RPMI7951 (cell line): ENCODE measurements around the gene TBC1D5. TPM values are rescaled to one million over a fixed set of nuclear protein-coding genes. Genes with fewer than 3 reads are reported as not detected.

Experiments
- DNase-seq: peaks from one replicate; pipeline ENCODE4 v3.0.0-alpha.2; 2012; ENCODE audit warnings: low read depth
- total RNA-seq: library from RNA; depleted of rRNA; stranded (reverse); fragments of >200 nt; shearing (Covaris generic); gene quantifications from 2 replicates; pipeline ENCODE4 v1.2.3, GENCODE V29; 2014

The TBC1D5 gene
- total RNA-seq, 1 experiment from 2014 or later: 78.2 TPM

GRCh38 chr3:17589888-17590287, 152.5 kb downstream of the TBC1D5 start:
- no peak for DNase-seq

- DNase-seq: no peak
Measured at GRCh38 chr3:17588422-17588821, 154.0 kb downstream of the TBC1D5 start.

DNA sequence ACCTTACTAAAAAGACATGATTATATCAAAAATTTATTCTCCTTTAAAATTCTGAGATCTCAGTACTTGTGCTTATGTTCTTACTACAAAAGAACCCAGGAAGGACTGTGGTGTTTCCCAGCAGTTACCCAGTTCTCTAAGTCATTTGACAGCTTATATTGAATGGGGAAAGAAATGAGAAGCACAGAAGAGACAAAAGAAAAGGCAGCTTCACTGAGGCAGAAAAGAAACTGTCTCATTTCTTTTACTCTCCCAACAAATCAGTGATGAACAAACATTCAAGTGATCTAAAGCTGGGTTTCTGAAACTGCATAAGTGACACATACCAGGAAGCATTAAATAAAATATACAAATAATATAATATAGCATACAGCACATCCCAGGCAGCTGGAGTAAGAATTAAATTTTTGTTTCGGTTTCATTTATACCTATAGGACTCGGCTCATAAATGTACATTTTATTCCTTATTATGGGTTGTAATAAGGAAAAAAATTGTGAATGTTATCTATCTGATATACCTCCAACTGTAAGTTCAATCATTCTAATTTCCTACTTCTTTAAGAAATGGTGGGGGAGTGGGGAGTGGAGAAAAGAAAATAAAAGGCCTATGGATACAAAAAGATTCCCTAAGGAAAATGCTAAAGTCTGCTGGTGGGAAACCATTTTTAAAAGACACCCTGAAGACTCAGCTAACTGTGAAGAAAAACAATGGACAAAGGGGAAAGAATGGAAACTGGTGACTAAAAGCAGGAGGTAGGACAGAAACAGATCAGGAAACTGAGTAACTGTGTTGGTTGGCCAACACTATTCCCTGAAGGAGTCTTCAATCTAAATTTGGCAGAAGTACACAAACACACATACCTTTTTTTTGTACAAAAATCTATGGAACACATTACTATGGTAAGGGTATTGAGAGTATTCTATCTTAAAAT, 156.8 kb downstream of the TBC1D5 start:
- DNase-seq: no peak

DNA sequence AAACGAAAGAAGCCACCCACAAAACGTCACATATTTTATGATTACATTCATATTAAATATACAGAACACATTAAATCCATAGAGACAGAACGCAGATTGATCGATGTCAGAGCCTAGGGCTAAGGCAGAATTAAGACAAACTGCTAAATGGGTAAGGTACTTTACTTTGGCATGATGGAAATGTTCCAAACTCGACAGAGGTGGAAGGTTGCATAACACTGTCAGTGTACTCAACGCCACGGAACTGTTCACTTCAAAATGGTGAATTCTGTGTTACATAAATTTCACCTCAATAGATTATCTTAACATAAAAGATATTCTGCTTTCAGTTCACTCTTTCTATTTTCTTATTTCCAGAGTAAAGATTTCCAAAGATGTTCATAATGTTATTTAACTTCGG, 158.4 kb downstream of the TBC1D5 start:
- no peak for DNase-seq

DNA sequence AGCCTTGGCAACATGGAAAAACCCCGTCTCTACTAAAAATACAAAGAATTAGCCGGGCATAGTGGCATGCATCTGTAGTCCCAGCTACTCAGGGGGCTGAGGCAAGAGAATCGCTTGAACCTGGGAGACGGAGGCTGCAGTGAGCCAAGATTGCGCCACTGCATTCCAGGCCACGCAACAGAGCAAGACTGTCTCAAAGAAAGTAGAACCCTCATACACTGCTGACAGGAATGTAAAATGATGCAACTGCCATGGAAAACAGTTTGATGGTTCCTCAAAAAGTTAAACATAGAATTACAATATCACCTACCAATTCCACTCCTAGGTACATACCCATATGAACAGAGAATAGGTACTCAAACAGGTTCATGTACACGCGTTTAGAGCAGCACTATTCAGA, 158.9 kb downstream of the TBC1D5 start:
- DNase-seq: no peak

DNA sequence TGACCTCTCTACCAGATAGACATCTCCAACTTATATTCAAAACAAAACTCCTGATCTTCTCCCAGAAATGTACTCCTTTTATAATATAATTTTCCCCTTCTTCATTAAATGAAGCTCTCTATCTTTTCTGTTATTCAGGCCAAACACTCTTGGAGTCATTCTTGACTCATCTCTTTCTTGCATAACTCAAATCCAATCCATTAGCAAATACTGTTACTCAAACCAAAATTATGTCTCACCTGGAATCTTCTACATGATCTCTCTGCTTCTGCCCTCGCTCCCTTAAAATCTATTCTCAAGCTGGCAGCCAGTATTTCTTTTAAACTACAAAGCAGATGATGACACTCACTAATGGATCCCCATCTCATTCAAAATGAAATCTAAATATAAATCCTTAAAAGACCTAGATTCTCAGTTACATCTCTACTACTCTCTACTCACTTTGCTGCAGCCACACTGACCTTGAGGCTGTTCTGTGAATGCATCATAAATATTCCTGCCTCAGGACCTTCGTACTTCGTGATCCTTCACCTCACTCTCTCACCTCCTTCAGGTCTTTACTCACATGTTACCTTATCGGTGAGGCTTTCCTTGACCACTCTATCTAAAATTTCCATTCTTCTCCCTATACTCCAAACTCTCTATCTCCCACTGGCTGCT, 160.9 kb downstream of the TBC1D5 start:
- no peak for DNase-seq

DNA sequence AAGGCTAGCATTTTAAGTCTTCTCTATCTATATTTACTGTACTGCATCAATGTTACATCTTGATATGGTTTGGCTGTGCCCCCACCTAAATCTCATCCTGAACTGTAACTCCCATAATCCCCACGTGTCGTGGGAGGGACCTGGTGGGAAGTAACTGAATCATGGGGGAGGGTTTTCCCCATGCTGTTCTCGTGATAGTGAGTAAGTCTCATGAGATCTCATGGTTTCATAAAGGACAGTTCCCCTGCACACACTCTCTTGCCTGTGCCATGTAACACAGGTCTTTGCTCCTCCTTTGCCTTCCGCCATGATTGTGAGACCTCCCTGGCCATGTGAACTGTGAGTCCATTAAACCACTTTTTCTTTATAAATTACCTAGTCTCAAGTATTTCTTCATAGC, 161.5 kb downstream of the TBC1D5 start:
- DNase-seq: no peak

- DNase-seq: no peak
Measured at GRCh38 chr3:17579289-17580031, 163.0 kb downstream of the TBC1D5 start.

GRCh38 chr3:17577796-17578520, 164.5 kb downstream of the TBC1D5 start:
- DNase-seq: no peak

GRCh38 chr3:17573396-17573795, 169.0 kb downstream of the TBC1D5 start:
- no peak for DNase-seq

GRCh38 chr3:17571686-17572085, 170.7 kb downstream of the TBC1D5 start:
- DNase-seq: no peak

DNA sequence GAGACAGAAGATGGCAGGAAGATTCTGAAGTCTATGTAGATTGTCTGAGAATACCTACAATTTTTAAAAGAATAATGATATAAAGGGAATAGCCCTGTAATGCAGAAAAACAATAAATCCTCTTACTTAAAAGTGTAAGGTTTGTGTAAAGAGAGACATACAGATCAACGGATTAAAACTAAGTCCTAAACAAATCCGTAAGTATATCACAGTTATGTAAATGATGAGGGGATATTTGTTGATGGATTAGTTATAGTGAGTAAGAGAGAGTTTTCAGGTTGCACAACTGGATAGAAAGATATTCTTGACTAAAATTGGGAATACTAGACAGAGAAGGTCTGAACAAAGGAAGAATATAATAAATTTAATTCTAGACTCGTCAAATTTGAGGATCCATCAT, 179.6 kb downstream of the TBC1D5 start:
- DNase-seq: no peak

DNA sequence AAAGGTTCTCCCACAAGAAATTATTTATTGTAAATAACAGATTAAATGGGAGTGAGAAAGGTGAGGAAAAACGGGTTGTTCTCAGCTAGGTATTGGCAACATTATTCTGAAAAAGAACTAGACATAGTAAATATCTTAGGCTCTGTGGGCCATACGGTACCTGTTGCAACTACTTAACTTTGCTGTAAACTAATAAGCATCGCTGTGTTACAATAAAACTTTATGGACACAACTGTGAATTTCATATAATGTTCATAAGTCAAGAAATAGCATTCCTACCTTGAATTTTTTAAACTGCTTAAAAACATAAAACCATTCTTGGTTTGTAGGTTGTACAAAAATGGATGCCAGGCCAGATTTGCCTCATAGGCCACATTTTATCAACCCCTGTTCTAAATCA, 183.9 kb downstream of the TBC1D5 start:
- no peak for DNase-seq

DNA sequence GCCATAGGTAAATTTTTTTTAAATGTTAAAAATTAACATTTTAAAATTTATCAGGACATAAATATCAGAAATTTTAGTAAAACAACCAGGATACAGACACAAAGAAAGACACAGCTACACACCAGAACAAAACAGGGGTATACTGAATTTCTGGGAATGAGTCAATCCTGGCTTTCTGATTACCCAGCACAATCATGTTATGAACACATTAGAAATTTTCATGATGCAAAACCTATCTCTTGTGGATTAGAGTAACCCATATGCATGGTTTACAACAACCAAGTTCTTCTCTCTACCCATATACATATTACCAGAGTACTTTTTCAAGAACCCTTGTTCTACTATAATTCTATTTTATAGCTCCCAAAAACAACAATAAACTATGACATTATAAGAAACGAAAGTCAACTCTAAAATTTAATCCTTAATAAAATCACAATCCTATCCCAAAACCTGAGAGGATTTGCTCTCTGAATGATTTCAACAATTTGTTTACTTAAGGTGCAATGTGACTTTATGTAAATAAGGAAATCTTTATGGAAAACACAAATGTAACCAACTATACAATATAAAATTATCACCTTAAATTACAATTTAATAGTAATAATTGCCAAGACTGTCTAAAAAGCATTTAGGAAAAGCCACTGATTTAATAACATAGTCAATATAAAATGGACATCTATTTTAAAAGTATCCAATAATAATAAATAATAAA, 184.5 kb downstream of the TBC1D5 start:
- DNase-seq: no peak

DNA sequence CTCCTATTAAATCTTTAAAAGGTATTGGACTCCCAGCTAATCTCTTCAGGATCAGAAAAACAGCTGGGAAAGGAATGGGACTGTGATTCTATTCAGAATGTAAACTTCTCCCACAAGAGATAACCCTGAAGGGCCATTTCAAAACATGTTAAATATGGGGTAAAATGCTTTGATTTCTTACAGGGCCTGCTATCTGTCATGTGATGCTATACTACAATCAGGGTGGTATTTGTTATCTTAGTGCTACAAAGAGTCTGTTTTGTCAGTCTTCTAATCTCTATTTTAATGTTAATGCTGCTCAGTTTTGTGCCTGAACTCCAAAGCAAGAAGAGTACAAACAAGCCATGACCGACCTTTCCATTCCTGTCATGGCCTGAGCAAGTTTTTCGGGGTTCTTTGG, 186.9 kb downstream of the TBC1D5 start:
- no peak for DNase-seq

DNA sequence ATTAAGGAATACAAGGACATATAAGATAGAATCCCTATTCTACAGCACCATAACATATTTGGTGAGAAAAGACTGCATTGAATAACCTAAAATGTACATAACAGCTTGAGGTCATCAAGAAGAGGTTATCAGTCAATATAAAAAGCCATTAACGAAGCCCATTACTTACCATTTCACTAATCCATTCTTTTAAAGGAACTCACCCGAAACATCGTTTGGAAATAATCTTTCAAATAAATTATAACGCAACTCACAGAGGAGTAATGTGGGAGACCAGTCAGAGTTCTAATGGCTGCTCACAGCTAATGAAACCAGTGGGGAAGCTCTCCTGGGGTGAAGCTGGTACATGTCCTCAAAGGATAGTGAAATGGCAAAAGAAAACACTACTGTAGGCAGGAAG, 188.4 kb downstream of the TBC1D5 start:
- no peak for DNase-seq

DNA sequence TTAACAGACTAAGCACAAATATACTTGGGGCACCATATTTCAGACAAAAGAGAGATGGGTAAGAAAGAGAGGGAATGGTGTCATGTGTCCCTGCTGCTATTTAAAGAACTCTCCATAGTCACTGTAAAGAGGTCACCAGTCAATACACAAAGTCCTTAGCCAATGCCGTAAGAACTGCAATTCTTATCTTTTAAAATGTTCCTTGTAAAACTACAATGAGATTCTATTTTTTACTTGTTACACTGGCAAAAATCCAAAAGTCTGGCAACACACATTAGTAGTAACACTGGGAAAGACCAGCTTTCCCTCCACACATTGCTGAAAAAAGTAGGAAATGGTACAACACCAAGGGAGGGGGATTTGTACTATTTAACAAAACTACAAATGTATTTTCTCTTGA, 189.4 kb downstream of the TBC1D5 start:
- DNase-seq: no peak

- DNase-seq: no peak
Measured at GRCh38 chr3:17552351-17552750, 190.1 kb downstream of the TBC1D5 start.

DNA sequence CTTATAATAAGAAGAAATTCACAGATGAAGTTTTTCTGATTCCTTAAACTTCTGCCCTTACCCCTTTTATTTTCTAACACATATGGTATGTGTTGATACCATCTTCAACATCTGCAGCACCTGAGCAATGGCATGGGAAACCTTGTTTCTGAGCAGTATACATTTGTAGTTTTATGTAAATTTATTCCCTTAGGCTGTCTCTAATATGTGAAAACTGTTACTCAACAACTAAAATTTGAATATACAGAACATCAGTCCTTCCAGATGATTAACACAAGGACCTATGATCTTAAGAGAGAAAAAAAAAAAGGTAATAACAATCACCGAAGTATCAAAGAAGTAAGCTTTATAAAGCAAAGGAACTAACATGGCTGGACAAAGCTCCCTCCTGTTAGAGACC, 190.5 kb downstream of the TBC1D5 start:
- DNase-seq: no peak

- no peak for DNase-seq
Measured at GRCh38 chr3:17551333-17551732, 191.1 kb downstream of the TBC1D5 start.

- no peak for DNase-seq
Measured at GRCh38 chr3:17550624-17551023, 191.8 kb downstream of the TBC1D5 start.
